Spleen (tissue), 7 donors: ENCODE measurements around the gene HEMK1.

ENCODE experiments used
- CTCF ChIP-seq, 11 experiments: fragments of 200-600 bp in 7 of 11; fragments of 450-650 bp in 4 of 11; sonication (generic) in 4 of 11; IDR thresholded peaks in 8 of 11; conservative IDR thresholded peaks in 3 of 11; 1 replicate in 7 of 11; 2 replicates in 4 of 11; pipeline versions ENCODE4 v1.4.0 to v1.8.0; 2016 to 2021; ENCODE audit warnings: antibody characterized with exemption in 11 of 11, inconsistent platforms in 4 of 11, mild to moderate bottlenecking in 1 of 11
- POLR2A ChIP-seq, 3 donors: fragments of 450-650 bp; IDR thresholded peaks; one replicate each; pipeline ENCODE4 v1.5.1; 2017; ENCODE audit warnings: antibody characterized with exemption in 3 of 3, mild to moderate bottlenecking in 1 of 3
- POLR2AphosphoS5 ChIP-seq, 3 donors: sonication (generic); formaldehyde crosslinking; IDR thresholded peaks; one replicate each; pipeline ENCODE4 v1.5.1; 2017; ENCODE audit warnings: antibody characterized with exemption in 3 of 3
- donor health status: DM: no; HTN: no; CAD: no; lungs with moderate emphysema.
- donor health status: DM: no; HTN: no; CAD: no.
- donor health status: DM: no; HTN: no; CAD: no.

DNA sequence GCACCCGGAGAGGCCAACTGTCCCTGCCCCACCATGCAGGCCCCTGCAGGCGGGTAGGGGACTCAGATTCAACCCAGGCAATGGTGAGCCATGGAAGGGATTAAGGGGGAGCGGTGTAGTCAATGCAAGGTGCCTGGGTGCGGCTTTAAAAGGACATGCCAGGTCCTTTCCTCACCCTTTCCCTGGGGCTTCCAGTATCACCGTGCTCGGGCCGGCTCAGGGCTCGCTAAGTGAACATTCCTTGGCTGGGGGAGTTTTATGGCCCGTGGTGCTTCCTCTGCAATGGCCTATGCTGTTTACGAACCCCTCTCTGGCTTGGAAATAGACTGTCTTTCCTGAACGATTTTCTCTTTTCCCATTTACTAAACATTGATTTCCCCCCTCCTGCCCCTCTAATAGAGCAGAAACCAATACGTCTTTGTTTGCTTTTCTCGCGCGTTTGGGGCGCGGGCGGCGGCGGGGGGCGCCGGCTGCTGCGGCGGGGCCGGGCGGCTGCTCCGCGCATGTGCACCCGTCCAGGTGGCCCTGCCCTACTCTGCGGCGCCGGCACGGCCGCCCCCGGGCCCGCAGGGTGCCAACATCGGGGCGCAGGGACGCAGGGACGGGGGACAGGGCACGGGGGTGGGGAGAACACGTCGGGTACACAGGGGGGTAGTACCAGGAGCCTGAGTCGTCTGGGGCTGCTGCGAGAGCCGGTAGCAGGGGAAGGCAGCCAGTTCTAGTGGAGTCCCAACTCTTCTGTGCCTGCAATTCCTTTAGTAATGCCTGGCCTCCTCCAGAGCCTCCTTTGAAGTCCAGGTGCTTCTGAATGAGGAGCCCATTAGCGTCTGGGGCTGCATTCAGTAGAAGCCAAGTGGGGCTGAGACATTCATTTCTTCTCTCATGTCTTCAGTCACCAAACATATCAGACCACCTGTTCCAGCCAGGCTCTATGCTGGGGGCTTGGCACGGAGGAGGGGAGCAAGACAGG is 39.0 kb upstream of the HEMK1 start:
- TF ChIP-seq CTCF (IDR thresholded peaks at IDR 0.05 in 8 of 11, conservative IDR thresholded peaks at IDR 0.05 in 3 of 11) (no peak), POLR2A (IDR thresholded peaks at IDR 0.05) (no peak), POLR2AphosphoS5 (IDR thresholded peaks at IDR 0.05) (no peak)
